ENCODE data around the gene SLC35F3.

DNA sequence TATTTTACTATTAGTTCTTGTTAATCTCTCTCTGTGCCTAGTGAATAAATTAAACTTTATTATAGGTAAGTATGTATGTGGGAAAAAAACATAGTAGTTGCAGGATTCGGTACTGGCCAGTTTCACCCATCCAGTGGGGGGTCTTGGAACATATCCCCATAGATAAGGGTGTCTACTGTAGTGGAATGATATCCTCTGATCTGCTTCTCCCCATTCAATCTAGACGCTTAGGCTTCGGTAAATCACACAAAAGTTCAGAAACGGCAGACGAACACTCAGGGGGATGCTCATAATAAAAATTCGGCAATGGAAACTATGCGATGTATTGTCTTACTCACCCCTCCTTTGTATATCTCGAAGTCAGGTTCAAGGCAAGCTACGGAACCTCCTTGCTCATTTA, 235.9 kb downstream of the SLC35F3 start:
- no peak for TF ChIP-seq EZH2 (IDR thresholded peaks at IDR 0.05; ENCODE audit: insufficient read depth, low read length)
- TF ChIP-seq, protein P1, sequence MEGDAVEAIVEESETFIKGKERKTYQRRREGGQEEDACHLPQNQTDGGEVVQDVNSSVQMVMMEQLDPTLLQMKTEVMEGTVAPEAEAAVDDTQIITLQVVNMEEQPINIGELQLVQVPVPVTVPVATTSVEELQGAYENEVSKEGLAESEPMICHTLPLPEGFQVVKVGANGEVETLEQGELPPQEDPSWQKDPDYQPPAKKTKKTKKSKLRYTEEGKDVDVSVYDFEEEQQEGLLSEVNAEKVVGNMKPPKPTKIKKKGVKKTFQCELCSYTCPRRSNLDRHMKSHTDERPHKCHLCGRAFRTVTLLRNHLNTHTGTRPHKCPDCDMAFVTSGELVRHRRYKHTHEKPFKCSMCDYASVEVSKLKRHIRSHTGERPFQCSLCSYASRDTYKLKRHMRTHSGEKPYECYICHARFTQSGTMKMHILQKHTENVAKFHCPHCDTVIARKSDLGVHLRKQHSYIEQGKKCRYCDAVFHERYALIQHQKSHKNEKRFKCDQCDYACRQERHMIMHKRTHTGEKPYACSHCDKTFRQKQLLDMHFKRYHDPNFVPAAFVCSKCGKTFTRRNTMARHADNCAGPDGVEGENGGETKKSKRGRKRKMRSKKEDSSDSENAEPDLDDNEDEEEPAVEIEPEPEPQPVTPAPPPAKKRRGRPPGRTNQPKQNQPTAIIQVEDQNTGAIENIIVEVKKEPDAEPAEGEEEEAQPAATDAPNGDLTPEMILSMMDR (IDR thresholded peaks at IDR 0.05; ENCODE audit: insufficient read depth, low read depth, low read length), result no peak

Data from astrocyte (in vitro differentiated cells and primary cell).